GM19043 (cell line): ENCODE measurements around the gene JPT1.
"Not testable (repeated sequence)": the region's sequence is repeated elsewhere in the genome, so short reads cannot be mapped to it uniquely, and the experiment has no call there.

ENCODE experiments used
- ATAC-seq: cut with Tn5 transposase; IDR thresholded peaks from one replicate; pipeline ENCODE4 v1.9.1; 2021; ENCODE audit warnings: low read depth; ENCODE audit not compliant: unreplicated experiment

The JPT1 gene

GRCh38 chr17:75154195-75155106 is at the start of gene JPT1:
Gene JPT1 (minus strand): TSS chr17:75154512. CDS start chr17:75154397, 115 bp downstream.
- ATAC-seq = peak; percentile 95

DNA sequence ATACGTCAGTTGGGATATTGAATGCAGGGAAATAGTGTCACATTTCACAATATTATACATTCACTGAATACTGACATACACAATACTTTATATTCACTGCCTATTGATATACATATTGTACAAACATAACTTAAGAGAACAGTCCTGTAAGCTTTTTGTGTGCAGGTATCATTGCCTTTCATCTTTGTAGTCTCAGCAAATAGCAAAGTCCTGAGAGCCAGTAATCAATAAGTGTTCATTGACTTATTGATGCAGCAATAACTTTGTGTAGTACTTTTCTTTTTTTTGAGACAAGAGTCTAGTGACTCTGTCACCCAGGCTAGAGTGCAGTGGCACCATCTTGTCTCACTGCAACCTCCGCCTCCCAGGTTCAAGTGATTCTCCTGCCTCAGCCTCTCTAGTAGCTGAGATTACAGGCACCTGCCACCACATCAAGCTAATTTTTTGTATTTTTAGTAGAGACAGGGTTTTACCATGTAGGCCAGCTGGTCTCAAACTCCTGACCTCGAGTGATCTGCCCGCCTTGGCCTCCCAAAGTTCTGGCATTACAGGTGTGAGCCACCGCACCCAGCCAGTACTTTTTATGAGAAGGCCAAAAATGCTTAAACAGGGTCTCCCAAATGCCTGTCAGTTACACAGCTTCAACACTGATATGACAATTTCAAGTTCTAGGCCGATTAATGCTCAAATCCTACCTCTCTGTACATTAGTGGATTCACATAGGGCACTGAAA is 45.7 kb upstream of the JPT1 start:
- no peak for ATAC-seq

DNA sequence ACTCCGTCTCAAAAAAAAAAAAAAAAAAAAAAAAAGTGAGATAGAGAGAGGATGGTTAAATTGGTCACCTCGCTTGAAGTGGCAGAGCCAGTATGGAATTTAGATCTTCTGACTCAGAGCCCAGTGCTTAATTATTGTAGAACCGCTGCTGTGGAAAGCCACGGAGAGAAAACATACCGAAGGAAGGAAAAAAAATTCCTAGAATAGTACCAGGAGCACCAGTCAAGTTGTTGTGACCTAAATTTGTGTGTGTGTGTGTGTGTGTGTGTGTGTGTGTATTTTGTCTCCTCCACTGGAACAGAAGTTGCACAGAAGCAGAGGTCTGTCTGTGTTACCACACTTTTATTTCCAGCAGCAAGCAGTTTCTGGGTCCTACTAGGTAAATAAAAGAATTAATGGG is 40.6 kb upstream of the JPT1 start:
- ATAC-seq = no peak

DNA sequence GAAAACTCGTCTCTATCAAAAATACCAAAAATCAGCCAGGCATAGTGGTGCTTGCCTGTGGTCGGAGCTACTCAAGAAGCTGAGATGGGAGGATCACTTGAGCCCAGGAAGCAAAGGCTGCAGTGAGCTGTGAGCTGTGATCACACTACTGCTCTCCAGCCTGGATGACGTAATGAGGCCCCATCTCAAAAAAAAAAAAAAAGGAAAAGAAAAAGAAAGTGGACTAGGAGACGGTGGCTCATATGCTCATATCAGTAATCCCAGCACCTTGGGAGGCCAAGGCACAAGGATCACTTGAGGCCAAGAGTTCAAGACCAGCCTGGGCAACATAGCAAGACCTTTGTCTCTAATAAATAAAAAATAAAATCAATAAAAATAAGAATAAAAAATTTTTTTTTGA is 37.3 kb upstream of the JPT1 start:
- no peak for ATAC-seq

DNA sequence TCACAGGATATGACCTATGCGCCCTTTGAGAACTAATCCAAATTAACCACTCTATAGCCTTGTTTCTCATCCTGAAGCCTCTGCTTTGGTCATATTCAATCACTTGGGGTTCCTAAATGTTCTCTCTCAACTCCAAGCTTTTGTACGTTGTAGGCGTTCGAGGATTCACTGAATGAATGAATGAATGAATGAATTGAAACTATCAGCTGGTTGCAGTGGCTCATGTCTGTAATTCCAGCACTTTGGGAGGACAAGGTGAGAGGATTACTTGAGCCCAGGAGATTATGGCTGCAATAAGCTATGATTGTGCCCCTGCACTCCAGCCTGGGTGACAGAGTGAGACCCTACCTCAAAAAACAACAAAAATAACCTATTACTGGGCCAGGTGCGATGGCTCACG is 34.3 kb upstream of the JPT1 start:
- no peak for ATAC-seq

GRCh38 chr17:75183999-75184884 is 29.9 kb upstream of the JPT1 start:
- ATAC-seq = no peak

DNA sequence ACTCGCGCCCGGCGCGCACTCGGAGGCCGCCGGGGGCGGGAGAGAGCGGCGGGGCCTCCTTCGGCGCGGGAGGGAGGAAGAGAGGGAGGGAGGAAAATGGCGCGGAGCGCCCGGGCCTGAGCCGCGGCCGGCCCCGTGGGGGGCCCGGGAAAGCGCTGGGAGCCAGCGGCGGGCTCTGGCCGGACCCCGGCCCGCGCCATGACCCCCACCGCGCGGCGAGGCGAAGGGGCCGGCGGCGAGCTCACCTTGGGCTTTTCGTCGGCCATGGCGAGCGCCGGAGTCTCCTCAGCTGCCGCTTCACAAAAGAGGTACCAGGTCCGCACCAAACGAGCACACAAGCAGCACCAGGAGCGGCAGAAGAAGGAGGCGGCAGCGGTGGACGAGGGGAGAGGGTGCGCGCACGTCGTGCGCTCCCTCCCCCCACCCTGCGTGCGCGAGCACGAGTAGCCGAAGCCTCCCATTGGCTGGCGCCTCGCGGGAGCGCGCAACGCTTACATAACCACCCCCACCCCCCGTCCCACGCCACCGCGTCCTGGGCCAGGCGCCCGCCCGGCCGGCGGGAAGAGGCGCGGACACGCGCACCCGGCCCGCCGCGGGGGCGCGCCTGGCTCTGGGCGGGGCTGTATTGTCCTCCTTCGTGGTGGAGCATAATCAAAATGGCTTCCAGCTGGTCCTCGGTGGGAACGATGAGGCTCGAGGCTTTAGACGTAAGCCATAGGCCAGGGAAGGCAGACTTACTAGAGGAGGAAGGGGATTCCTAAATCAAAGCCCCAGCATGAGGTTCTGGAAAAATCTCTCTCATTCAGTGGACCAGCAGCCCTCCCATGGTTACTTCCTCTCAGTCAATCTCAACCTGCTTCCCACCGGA is 28.5 kb upstream of the JPT1 start, which contains the start of gene SUMO2:
SUMO2 (minus strand) TSS at position 391 of the 868 bp plus-strand sequence; CDS start at position 266, 125 bp downstream.
- peak; percentile 67 for ATAC-seq

DNA sequence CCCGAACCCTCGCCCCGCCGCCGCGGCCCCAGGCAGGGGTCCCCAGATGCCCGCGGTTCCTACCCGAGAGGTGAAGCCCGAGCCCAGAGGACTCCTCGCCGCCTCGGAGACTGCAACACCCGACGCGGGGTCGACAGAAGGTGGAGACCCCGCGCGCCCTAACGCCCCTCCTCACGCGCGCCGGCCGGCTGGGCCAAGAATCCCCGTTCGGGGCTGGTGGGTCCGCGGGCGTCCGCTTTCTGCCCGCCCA is 27.9 kb upstream of the JPT1 start:
- ATAC-seq = no peak

GRCh38 chr17:75181608-75182318 is 27.5 kb upstream of the JPT1 start:
- no peak for ATAC-seq

- no peak for ATAC-seq
Measured at GRCh38 chr17:75181110-75181509, 26.8 kb upstream of the JPT1 start.

DNA sequence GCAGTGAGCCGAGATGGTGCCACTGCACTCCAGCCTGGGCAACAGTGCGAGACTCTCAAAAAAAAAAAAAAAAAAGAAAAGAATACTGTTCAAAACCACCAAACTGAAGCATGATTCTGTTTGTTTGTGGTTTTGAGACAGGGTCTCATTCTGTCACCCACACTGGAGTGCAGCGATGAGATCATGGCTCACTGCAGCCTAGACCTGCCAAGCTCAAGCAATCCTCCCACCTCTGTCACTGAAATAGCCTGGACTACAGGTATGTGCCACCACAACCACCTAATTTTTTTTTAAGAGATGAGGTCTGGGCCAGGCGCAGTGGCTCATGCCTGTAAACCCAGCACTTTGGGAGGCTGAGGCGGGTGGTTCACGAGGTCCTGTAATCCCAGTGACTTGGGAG is 24.1 kb upstream of the JPT1 start:
- ATAC-seq = no peak

GRCh38 chr17:75176625-75177024 is 22.3 kb upstream of the JPT1 start:
- no peak for ATAC-seq

GRCh38 chr17:75174996-75175395 is 20.7 kb upstream of the JPT1 start:
- no peak for ATAC-seq

DNA sequence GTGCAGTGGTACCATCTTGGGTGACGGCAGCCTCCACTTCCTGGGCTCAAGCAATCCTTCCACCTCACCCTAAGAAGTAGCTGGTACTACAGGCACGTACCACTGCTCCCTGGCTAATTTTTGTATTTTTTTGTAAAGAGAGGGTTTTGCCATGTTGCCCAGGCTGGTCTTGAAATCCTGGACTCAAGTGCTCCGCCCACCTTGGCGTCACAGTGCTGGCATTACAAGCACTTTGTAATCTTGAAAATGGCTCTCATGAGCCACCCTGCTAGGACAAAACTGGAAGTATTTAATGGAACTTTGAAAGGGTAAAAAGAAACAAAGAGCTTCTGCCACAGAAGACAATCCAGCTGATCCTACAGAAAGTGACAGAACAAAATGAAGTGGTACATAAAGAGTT is 19.2 kb upstream of the JPT1 start:
- ATAC-seq = no peak

GRCh38 chr17:75168998-75169397 is 14.7 kb upstream of the JPT1 start:
- ATAC-seq = no peak

DNA sequence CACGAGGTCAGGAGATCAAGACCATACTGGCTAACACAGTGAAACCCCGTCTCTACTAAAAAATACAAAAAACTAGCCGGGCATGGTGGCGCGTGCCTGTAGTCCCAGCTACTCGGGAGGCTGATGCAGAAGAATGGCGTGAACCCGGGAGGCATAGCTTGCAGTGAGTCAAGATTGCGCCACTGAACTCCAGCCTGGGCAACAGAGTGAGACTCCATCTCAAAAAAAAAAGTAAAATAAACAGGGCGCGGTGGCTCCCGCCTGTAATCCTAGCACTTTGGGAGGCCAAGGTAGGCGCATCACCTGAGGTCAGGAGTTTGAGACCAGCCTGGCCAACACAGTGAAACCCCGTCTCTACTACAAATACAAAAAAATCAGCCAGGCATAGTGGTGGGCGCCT is 10.3 kb upstream of the JPT1 start:
- ATAC-seq = not testable (repeated sequence)

DNA sequence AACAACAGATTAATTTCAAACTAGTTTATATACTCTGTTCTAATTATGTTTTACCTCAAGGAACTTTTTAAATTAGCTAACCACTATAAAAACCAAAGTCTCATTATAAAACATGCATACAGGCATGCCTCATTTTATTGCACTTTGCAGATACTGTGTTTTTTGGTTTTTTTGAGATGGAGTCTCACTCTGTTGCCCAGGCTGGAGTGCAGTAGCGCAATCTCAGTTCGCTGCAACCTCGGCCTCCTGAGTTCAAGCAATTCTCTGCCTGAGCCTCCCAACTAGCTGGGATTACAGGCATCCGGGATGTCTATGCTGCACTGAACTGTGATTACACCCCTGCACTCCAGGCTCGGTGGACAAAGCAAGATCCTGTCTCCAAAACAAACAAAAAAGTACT is 8.8 kb upstream of the JPT1 start:
- no peak for ATAC-seq

DNA sequence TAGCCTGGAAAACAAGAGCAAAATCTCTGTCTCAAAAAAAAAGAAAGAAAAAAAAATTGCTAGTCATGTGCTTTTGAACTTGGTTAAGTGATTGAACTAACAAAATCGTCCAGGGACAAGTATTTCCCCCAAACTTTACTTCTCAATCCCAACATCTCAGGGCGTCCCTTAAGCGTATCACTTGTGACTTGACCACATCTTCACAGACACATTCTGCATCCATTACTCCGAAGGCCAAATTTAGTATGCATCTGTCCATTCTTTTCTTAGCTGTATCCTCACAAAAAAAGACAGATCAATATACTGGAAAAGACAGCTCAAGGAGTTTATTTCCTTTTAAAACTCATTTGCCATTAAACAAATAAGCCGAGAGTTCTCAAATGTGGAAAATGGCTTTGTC is 5.9 kb upstream of the JPT1 start:
- ATAC-seq = no peak

- no peak for ATAC-seq
Measured at GRCh38 chr17:75159196-75160031, 5.1 kb upstream of the JPT1 start.
